ENCODE results near the gene THOC5. TPM values are rescaled to one million over a fixed set of nuclear protein-coding genes. Genes with fewer than 3 reads are reported as not detected.

Gene THOC5
- total and polyA plus RNA-seq, 2 experiments from 2014 or later: 24.6 to 53.4 TPM

GRCh38 chr22:29541845-29542244 is 11.7 kb downstream of the THOC5 start (continued):
- TF ChIP-seq, protein P1, sequence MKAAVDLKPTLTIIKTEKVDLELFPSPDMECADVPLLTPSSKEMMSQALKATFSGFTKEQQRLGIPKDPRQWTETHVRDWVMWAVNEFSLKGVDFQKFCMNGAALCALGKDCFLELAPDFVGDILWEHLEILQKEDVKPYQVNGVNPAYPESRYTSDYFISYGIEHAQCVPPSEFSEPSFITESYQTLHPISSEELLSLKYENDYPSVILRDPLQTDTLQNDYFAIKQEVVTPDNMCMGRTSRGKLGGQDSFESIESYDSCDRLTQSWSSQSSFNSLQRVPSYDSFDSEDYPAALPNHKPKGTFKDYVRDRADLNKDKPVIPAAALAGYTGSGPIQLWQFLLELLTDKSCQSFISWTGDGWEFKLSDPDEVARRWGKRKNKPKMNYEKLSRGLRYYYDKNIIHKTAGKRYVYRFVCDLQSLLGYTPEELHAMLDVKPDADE (IDR thresholded peaks at IDR 0.05): no peak

DNA sequence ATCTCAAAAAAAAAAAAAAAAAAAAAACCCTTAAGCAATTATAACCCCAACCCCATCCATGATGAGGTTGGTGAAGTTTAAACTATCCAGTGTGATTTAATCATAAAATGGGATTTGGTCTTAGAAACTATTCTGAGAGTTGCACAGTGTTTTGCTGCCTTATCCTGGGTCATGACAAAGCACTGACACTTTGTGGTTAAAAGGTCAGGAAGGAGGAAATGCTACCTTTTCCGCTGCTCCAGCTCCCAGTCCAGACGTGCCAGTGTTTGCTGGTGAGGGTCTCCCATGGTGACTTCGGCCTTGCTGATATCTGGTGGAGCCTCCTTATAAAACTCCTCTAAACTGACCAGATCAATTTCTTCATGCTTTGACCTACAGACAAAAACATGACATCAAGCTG is 14.5 kb downstream of the THOC5 start:
- no peak overlapping the region for H3K27ac Mint-ChIP-seq
- TF ChIP-seq, protein P1 (IDR thresholded peaks at IDR 0.05): no peak
- TF ChIP-seq JUNB (IDR thresholded peaks at IDR 0.05; ENCODE audit: unreplicated experiment) (no peak), NANOG (IDR thresholded peaks at IDR 0.05; ENCODE audit: borderline replicate concordance) (no peak), ZNF331 (CRISPR knock-in tag; IDR thresholded peaks at IDR 0.05; ENCODE audit: low read depth) (no peak), REST (IDR thresholded peaks at IDR 0.05; ENCODE audit: unreplicated experiment) (no peak), CTCF (conservative IDR thresholded peaks at IDR 0.05; ENCODE audit: low read depth in 2 of 2) (no peak), ZNF114 (CRISPR knock-in tag; IDR thresholded peaks at IDR 0.05) (no peak), EZH2phosphoT487 (IDR thresholded peaks at IDR 0.05; ENCODE audit: unreplicated experiment) (no peak), POLR2AphosphoS5 (IDR thresholded peaks at IDR 0.05; ENCODE audit: low read depth) (no peak), STAT1 (IDR thresholded peaks at IDR 0.05; ENCODE audit: unreplicated experiment) (no peak), EZH2 (IDR thresholded peaks at IDR 0.05; ENCODE audit: low read depth, unreplicated experiment) (no peak)
- TF ChIP-seq, protein P2, sequence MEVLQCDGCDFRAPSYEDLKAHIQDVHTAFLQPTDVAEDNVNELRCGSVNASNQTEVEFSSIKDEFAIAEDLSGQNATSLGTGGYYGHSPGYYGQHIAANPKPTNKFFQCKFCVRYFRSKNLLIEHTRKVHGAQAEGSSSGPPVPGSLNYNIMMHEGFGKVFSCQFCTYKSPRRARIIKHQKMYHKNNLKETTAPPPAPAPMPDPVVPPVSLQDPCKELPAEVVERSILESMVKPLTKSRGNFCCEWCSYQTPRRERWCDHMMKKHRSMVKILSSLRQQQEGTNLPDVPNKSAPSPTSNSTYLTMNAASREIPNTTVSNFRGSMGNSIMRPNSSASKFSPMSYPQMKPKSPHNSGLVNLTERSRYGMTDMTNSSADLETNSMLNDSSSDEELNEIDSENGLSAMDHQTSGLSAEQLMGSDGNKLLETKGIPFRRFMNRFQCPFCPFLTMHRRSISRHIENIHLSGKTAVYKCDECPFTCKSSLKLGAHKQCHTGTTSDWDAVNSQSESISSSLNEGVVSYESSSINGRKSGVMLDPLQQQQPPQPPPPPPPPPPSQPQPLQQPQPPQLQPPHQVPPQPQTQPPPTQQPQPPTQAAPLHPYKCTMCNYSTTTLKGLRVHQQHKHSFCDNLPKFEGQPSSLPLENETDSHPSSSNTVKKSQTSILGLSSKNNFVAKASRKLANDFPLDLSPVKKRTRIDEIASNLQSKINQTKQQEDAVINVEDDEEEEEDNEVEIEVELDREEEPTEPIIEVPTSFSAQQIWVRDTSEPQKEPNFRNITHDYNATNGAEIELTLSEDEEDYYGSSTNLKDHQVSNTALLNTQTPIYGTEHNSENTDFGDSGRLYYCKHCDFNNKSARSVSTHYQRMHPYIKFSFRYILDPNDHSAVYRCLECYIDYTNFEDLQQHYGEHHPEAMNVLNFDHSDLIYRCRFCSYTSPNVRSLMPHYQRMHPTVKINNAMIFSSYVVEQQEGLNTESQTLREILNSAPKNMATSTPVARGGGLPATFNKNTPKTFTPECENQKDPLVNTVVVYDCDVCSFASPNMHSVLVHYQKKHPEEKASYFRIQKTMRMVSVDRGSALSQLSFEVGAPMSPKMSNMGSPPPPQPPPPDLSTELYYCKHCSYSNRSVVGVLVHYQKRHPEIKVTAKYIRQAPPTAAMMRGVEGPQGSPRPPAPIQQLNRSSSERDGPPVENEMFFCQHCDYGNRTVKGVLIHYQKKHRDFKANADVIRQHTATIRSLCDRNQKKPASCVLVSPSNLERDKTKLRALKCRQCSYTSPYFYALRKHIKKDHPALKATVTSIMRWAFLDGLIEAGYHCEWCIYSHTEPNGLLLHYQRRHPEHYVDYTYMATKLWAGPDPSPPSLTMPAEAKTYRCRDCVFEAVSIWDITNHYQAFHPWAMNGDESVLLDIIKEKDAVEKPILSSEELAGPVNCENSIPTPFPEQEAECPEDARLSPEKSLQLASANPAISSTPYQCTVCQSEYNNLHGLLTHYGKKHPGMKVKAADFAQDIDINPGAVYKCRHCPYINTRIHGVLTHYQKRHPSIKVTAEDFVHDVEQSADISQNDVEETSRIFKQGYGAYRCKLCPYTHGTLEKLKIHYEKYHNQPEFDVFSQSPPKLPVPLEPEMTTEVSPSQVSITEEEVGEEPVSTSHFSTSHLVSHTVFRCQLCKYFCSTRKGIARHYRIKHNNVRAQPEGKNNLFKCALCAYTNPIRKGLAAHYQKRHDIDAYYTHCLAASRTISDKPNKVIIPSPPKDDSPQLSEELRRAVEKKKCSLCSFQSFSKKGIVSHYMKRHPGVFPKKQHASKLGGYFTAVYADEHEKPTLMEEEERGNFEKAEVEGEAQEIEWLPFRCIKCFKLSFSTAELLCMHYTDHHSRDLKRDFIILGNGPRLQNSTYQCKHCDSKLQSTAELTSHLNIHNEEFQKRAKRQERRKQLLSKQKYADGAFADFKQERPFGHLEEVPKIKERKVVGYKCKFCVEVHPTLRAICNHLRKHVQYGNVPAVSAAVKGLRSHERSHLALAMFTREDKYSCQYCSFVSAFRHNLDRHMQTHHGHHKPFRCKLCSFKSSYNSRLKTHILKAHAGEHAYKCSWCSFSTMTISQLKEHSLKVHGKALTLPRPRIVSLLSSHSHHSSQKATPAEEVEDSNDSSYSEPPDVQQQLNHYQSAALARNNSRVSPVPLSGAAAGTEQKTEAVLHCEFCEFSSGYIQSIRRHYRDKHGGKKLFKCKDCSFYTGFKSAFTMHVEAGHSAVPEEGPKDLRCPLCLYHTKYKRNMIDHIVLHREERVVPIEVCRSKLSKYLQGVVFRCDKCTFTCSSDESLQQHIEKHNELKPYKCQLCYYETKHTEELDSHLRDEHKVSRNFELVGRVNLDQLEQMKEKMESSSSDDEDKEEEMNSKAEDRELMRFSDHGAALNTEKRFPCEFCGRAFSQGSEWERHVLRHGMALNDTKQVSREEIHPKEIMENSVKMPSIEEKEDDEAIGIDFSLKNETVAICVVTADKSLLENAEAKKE (CRISPR knock-in tag; IDR thresholded peaks at IDR 0.05): no peak

More for the DNA sequence above, 14.5 kb downstream of the THOC5 start:
- Mint-ChIP-seq H3K36me3 (ENCODE audit: low read depth) (peaks cover 87% of the 10 kb centered on the region), H3K27me3 (ENCODE audit: insufficient read depth, low read depth, poor library complexity) (no peaks in the 10 kb centered on the region), H3K4me3 (no peak overlapping the region), H3K9me3 (no peaks in the 10 kb centered on the region), H3K4me1 (no peaks in the 10 kb centered on the region)
- Histone ChIP-seq H3K9me2 (ENCODE audit: insufficient read depth) (no peaks in the 10 kb centered on the region), H3F3A (replicated peaks; ENCODE audit: low read depth) (no peaks in the 10 kb centered on the region), H3K27ac (ENCODE audit: low read depth) (no peak overlapping the region), H3K4me2 (no peak overlapping the region), H3K79me2 (replicated peaks; ENCODE audit: insufficient read depth) (no peaks in the 10 kb centered on the region), H3K36me3 (ENCODE audit: insufficient read depth) (peaks cover 47% of the 10 kb centered on the region), H3K4me3 (no peak overlapping the region), H3K4me1 (ENCODE audit: insufficient read depth) (no peaks in the 10 kb centered on the region), H3K27me3 (ENCODE audit: insufficient read depth) (no peaks in the 10 kb centered on the region), H4K20me1 (replicated peaks; ENCODE audit: insufficient read depth) (peaks cover 3% of the 10 kb centered on the region; the same call in 1 of the 2 replicates), H2AFZ (no peak overlapping the region)
- DNase-seq (ENCODE audit: low spot score) (no peak), ATAC-seq (no peak)
